Endothelial cell of umbilical vein (primary cell): ENCODE results near the gene CNNM3. TPM values are rescaled to one million over a fixed set of nuclear protein-coding genes. Genes with fewer than 3 reads are reported as not detected.

Source experiments
- BruUV-seq: library from RNA; stranded (reverse); fragments of 400-500 nt; replicated peaks from 2 replicates; lab custom pipeline; 2021; lab: Mats Ljungman, UMichigan
- CTCF ChIA-PET: fragments of 300-600, 350-600 bp; sonication (Branson Sonifier 250); formaldehyde crosslinking; loops from one replicate; lab custom pipeline; 2021; ENCODE audit warnings: antibody characterized with exemption, inconsistent platforms; lab: Charles Lee
- POLR2A ChIA-PET: fragments of 300-600, 350-600 bp; sonication (Branson Sonifier 250); formaldehyde crosslinking; loops from one replicate; lab custom pipeline; 2021; ENCODE audit warnings: antibody characterized with exemption, inconsistent platforms; lab: Charles Lee
- DNase-seq: peaks from one replicate; pipeline ENCODE4 v3.0.0-alpha.2; 2011; ENCODE audit warnings: low read depth, low spot score
- FAIRE-seq: peaks from 2 replicates; lab custom pipeline; 2011; peaks lifted over from hg19 to GRCh38; lab: Jason Lieb, UNC
- H2AFZ ChIP-seq: 2 replicates; pipeline ENCODE4 v1.6.0; 2012; ENCODE audit warnings: low read depth, low read length, control low read depth, inconsistent platforms
- H3K27ac ChIP-seq: 2 replicates; pipeline ENCODE4 v1.5.1; 2011; ENCODE audit warnings: low read depth, mild to moderate bottlenecking, control low read depth, low read length, moderate library complexity; ENCODE audit not compliant: insufficient read depth
- H3K27me3 ChIP-seq, 2 experiments: 2 replicates each; pipeline versions ENCODE4 v1.6.0 to v1.6.1; 2011; ENCODE audit warnings: low read length in 2 of 2, mixed read lengths in 1 of 2; ENCODE audit not compliant: control insufficient read depth in 2 of 2, insufficient read depth in 2 of 2
- H3K36me3 ChIP-seq, 2 experiments: 2 replicates in 1 of 2; 3 replicates in 1 of 2; pipeline ENCODE4 v1.5.1; 2011; ENCODE audit warnings: low read length in 2 of 2, mild to moderate bottlenecking in 1 of 2, moderate library complexity in 1 of 2; ENCODE audit not compliant: control insufficient read depth in 2 of 2, insufficient read depth in 2 of 2; ENCODE audit errors: extremely low read depth in 1 of 2
- H3K4me1 ChIP-seq: 3 replicates; pipeline ENCODE4 v1.5.1; 2011; ENCODE audit warnings: mild to moderate bottlenecking, low read length; ENCODE audit not compliant: control insufficient read depth, insufficient read depth; ENCODE audit errors: extremely low read depth
- H3K4me2 ChIP-seq: 2 replicates; pipeline ENCODE4 v1.6.1; 2011; ENCODE audit warnings: low read length, control low read depth, mixed read lengths; ENCODE audit not compliant: insufficient read depth
- H3K4me3 ChIP-seq, 3 experiments: fragments of 200-600 bp in 1 of 3; sonication (generic), shearing (Covaris generic) in 1 of 3; replicated peaks in 1 of 3; 2 replicates each; pipeline ENCODE4 v1.5.1; 2011 to 2016; ENCODE audit warnings: control low read depth in 3 of 3, low read length in 3 of 3, mild to moderate bottlenecking in 2 of 3, inconsistent platforms in 1 of 3, low read depth in 1 of 3, moderate library complexity in 1 of 3; ENCODE audit not compliant: insufficient read depth in 1 of 3
- H3K79me2 ChIP-seq: 2 replicates; pipeline ENCODE4 v1.6.0; 2012; ENCODE audit warnings: low read length, inconsistent platforms; ENCODE audit not compliant: control insufficient read depth, insufficient read depth
- H3K9ac ChIP-seq: replicated peaks from 2 replicates; pipeline ENCODE3; 2011; ENCODE audit warnings: low read length, control low read depth; ENCODE audit not compliant: insufficient read depth; ENCODE audit errors: extremely low read depth
- H3K9me1 ChIP-seq: replicated peaks from 3 replicates; pipeline ENCODE4 v1.6.0; 2011; ENCODE audit warnings: mild to moderate bottlenecking, low read length; ENCODE audit not compliant: control insufficient read depth, insufficient read depth; ENCODE audit errors: extremely low read depth
- H3K9me3 ChIP-seq: replicated peaks from 2 replicates; pipeline ENCODE4 v1.5.1; 2012; ENCODE audit warnings: low read length, inconsistent platforms; ENCODE audit not compliant: control insufficient read depth, insufficient read depth
- H4K20me1 ChIP-seq: replicated peaks from 2 replicates; pipeline ENCODE3; 2011; ENCODE audit warnings: mild to moderate bottlenecking, low read length; ENCODE audit not compliant: control insufficient read depth, insufficient read depth; ENCODE audit errors: extremely low read depth
- EZH2 ChIP-seq: IDR thresholded peaks from 2 replicates; pipeline ENCODE4 v1.6.1; 2012; ENCODE audit warnings: borderline replicate concordance, low read depth, mild to moderate bottlenecking, moderate library complexity, low read length, inconsistent platforms; ENCODE audit not compliant: severe bottlenecking
- FOS ChIP-seq: IDR thresholded peaks from 2 replicates; pipeline ENCODE4 v1.6.1; 2011; ENCODE audit warnings: mild to moderate bottlenecking, low read length, moderate library complexity, borderline replicate concordance; ENCODE audit not compliant: insufficient read depth
- GATA2 ChIP-seq: IDR thresholded peaks from 2 replicates; pipeline ENCODE4 v1.7.0; 2011; ENCODE audit warnings: low read depth, mild to moderate bottlenecking, moderate library complexity, mixed read lengths, low read length; ENCODE audit not compliant: insufficient read length, insufficient read depth
- JUN ChIP-seq: IDR thresholded peaks from 2 replicates; pipeline ENCODE4 v1.6.1; 2011; ENCODE audit warnings: borderline replicate concordance, low read depth; ENCODE audit not compliant: insufficient read length, insufficient read depth
- MAX ChIP-seq: IDR thresholded peaks from 2 replicates; pipeline ENCODE4 v1.6.1; 2011; ENCODE audit not compliant: insufficient read depth, insufficient read length
- MYC ChIP-seq: IDR thresholded peaks from one replicate; pipeline ENCODE4 v1.6.1; 2011; ENCODE audit warnings: mild to moderate bottlenecking, low read depth, low read length
- POLR2A ChIP-seq: IDR thresholded peaks from 2 replicates; pipeline ENCODE4 v1.6.1; 2012; ENCODE audit warnings: low read depth, mild to moderate bottlenecking, control low read depth, low read length
- POLR2AphosphoS5 ChIP-seq: IDR thresholded peaks from 2 replicates; pipeline ENCODE4 v1.6.1; 2012; ENCODE audit warnings: low read depth, mild to moderate bottlenecking, control low read depth, low read length, moderate library complexity; ENCODE audit not compliant: insufficient read depth
- dilution Hi-C: fragments of 300-500 bp; cut with MboI; formaldehyde crosslinking; loops from one replicate; pipeline ENCODE4 v1.15.0; 2019; ENCODE audit warnings: low sequenced_read_pairs; ENCODE audit not compliant: extremely low pct_ligation_motif_present
- intact Hi-C: fragments of 100-400 bp; cut with micrococcal nuclease; formaldehyde crosslinking; loops from one replicate; pipeline ENCODE4 v1.10.0; 2022
- polyA plus RNA-seq, 4 experiments: library from polyadenylated mRNA; depleted of rRNA in 3 of 4; stranded (reverse) in 3 of 4; unstranded in 1 of 4; fragments of >200 nt; gene quantifications; 2 replicates each; pipeline versions ENCODE4 v1.2.1 to v1.2.3, GENCODE V29; 2011 to 2012; ENCODE audit warnings: missing spikeins in 1 of 4
- total RNA-seq: library from RNA; stranded (reverse); gene quantifications from 2 replicates; pipeline ENCODE4 v1.2.3, GENCODE V29; 2021
- TF ChIP-seq, protein P1 (sequence below), 2 donors: IDR thresholded peaks; 1 replicate in 1 of 2; 2 replicates in 1 of 2; pipeline ENCODE4 v1.5.1; 2011; ENCODE audit warnings: low read length in 2 of 2, mild to moderate bottlenecking in 2 of 2, moderate library complexity in 2 of 2, control low read depth in 1 of 2, inconsistent platforms in 1 of 2, low read depth in 1 of 2; ENCODE audit not compliant: insufficient read depth in 1 of 2; ENCODE audit errors: extremely low read depth in 1 of 2

CNNM3 gene
- total and polyA plus RNA-seq, 2 donors (not counting 3 experiments of a cell fraction or from before 2014, with no cell fraction given): 13.0 to 14.9 TPM

DNA sequence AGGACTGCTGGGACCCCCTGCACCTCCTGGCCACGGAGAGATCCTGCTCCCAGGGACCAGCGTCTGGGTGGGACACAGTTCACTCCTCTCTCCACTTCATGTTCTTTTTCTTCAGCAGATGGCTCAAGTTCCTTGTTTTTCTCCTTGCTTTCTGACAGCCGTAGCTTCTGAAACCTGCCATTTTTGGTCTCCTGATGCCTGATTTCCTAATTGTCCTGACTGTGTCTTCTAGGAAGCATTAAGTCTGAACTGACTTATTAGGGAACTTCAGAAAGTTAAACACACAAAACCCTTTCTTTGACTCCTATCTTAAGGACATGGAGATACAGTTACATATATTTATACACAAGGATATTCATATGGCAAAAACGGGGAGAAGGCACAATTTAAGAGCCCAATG lies 32.7 kb upstream of the CNNM3 start:
- CTCF ChIA-PET: interaction anchor here (1.2 to 2.2 kb wide), 4 partner anchors 9 to 20 kb away, joined by 3 to 6 read pairs (median 5); no protein-coding TSS in a partner anchor
- Histone ChIP-seq H3K36me3 (no peaks in the 10 kb centered on the region), H3K9ac (no peak overlapping the region), H3K79me2 (no peaks in the 10 kb centered on the region), H3K27me3 (no peaks in the 10 kb centered on the region), H3K4me3 (no peak overlapping the region), H3K9me1 (no peaks in the 10 kb centered on the region), H3K4me1 (peaks cover 9% of the 10 kb centered on the region), H2AFZ (no peak overlapping the region), H3K4me2 (no peak overlapping the region), H3K27ac (no peak overlapping the region), H4K20me1 (no peaks in the 10 kb centered on the region), H3K9me3 (no peaks in the 10 kb centered on the region)
- POLR2A ChIA-PET: no interaction called here
- TF ChIP-seq EZH2 (no peak), POLR2AphosphoS5 (no peak), MAX (no peak), JUN (no peak), FOS (no peak), POLR2A (no peak), GATA2 (no peak), MYC (no peak)
- TF ChIP-seq, protein P1, sequence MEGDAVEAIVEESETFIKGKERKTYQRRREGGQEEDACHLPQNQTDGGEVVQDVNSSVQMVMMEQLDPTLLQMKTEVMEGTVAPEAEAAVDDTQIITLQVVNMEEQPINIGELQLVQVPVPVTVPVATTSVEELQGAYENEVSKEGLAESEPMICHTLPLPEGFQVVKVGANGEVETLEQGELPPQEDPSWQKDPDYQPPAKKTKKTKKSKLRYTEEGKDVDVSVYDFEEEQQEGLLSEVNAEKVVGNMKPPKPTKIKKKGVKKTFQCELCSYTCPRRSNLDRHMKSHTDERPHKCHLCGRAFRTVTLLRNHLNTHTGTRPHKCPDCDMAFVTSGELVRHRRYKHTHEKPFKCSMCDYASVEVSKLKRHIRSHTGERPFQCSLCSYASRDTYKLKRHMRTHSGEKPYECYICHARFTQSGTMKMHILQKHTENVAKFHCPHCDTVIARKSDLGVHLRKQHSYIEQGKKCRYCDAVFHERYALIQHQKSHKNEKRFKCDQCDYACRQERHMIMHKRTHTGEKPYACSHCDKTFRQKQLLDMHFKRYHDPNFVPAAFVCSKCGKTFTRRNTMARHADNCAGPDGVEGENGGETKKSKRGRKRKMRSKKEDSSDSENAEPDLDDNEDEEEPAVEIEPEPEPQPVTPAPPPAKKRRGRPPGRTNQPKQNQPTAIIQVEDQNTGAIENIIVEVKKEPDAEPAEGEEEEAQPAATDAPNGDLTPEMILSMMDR (IDR thresholded peaks at IDR 0.05; ENCODE audit: extremely low read depth in 1 of 2, insufficient read depth in 1 of 2, low read depth in 1 of 2, low read length in 2 of 2): no peak
- dilution Hi-C loops: no loop called here
- no peak for FAIRE-seq
- intact Hi-C loops: no loop called here
- no TSS peak for BruUV-seq
- no peak for DNase-seq
